SK-N-SH (cell line): Measurements from ENCODE around the gene ARHGEF26. TPM values are rescaled to one million over a fixed set of nuclear protein-coding genes. Genes with fewer than 3 reads are reported as not detected.

Experiments used
- CTCF ChIA-PET: fragments of 300-600, 350-600 bp; formaldehyde crosslinking; extraction: SDS; loops from one replicate; lab custom pipeline; 2021; lab: Yijun Ruan, JAX
- POLR2A ChIA-PET: fragments of 350-600 bp; sonication (Branson Sonifier 250); formaldehyde crosslinking; extraction: SDS; loops from one replicate; lab custom pipeline; 2020; ENCODE audit warnings: antibody characterized with exemption, inconsistent platforms; lab: Yijun Ruan, JAX
- DNase-seq: peaks from one replicate; pipeline ENCODE4 v3.0.0; 2012
- H2AFZ ChIP-seq: fragments of 200-600 bp; sonication (generic); 2 replicates; pipeline ENCODE4 v1.8.1; 2016; ENCODE audit warnings: antibody characterized with exemption, mild to moderate bottlenecking, low read depth
- H3F3A ChIP-seq: fragments of 200-600 bp; sonication (generic); replicated peaks from 2 replicates; pipeline ENCODE3; 2016; ENCODE audit warnings: antibody characterized with exemption, mild to moderate bottlenecking; ENCODE audit not compliant: insufficient read depth
- H3K27ac ChIP-seq, 2 experiments: fragments of 200-500 bp in 1 of 2; fragments of 200-600 bp in 1 of 2; sonication (Bioruptor generic) in 1 of 2; sonication (generic), shearing (Covaris generic) in 1 of 2; 2 replicates each; pipeline versions ENCODE4 v1.5.1 to v1.6.1; 2014 to 2016; ENCODE audit warnings: low read depth in 2 of 2, inconsistent platforms in 1 of 2, low read length in 1 of 2, mild to moderate bottlenecking in 1 of 2, mixed read lengths in 1 of 2
- H3K27me3 ChIP-seq: fragments of 200-600 bp; sonication (generic), shearing (Covaris generic); 2 replicates; pipeline ENCODE4 v1.6.1; 2016; ENCODE audit warnings: mixed run types; ENCODE audit not compliant: insufficient read depth
- H3K36me3 ChIP-seq, 2 experiments: fragments of 200-500 bp in 1 of 2; fragments of 200-600 bp in 1 of 2; sonication (Bioruptor generic) in 1 of 2; sonication (generic) in 1 of 2; replicated peaks in 1 of 2; 2 replicates each; pipeline versions ENCODE3 to v1.5.1; 2014 to 2016; ENCODE audit warnings: low read length in 1 of 2, mild to moderate bottlenecking in 1 of 2; ENCODE audit not compliant: insufficient read depth in 2 of 2, control insufficient read depth in 1 of 2
- H3K4me1 ChIP-seq, 2 experiments: fragments of 200-500 bp in 1 of 2; fragments of 200-600 bp in 1 of 2; sonication (Bioruptor generic) in 1 of 2; sonication (generic), shearing (Covaris generic) in 1 of 2; 2 replicates each; pipeline versions ENCODE4 v1.5.1 to v1.6.1; 2014 to 2016; ENCODE audit warnings: low read depth in 1 of 2, low read length in 1 of 2, mixed run types in 1 of 2; ENCODE audit not compliant: insufficient read depth in 2 of 2, control insufficient read depth in 1 of 2
- H3K4me2 ChIP-seq: fragments of 200-600 bp; sonication (generic), shearing (Covaris generic); 2 replicates; pipeline ENCODE4 v1.6.1; 2017; ENCODE audit warnings: mixed run types
- H3K4me3 ChIP-seq, 2 experiments: fragments of 200-500 bp in 1 of 2; fragments of 200-600 bp in 1 of 2; sonication (Bioruptor generic) in 1 of 2; sonication (generic), shearing (Covaris generic) in 1 of 2; 2 replicates each; pipeline versions ENCODE4 v1.5.1 to v1.8.1; 2014 to 2016; ENCODE audit warnings: low read depth in 2 of 2, inconsistent platforms in 1 of 2, low read length in 1 of 2, mild to moderate bottlenecking in 1 of 2, mixed read lengths in 1 of 2, moderate library complexity in 1 of 2
- H3K79me2 ChIP-seq: fragments of 200-600 bp; sonication (generic); 2 replicates; pipeline ENCODE4 v1.8.1; 2017; ENCODE audit warnings: mild to moderate bottlenecking; ENCODE audit not compliant: insufficient read depth
- H3K9ac ChIP-seq: fragments of 200-600 bp; sonication (generic); 2 replicates; pipeline ENCODE4 v1.6.1; 2017; ENCODE audit warnings: mixed run types
- H3K9me2 ChIP-seq: fragments of 200-600 bp; sonication (generic); 2 replicates; pipeline ENCODE4 v1.6.1; 2017; ENCODE audit warnings: mixed run types
- H3K9me3 ChIP-seq: fragments of 200-600 bp; sonication (generic); 2 replicates; pipeline ENCODE4 v1.6.1; 2017; ENCODE audit warnings: mixed run types, mild to moderate bottlenecking, moderate library complexity
- H4K20me1 ChIP-seq: fragments of 200-600 bp; sonication (generic); 2 replicates; pipeline ENCODE4 v1.6.1; 2017; ENCODE audit warnings: mild to moderate bottlenecking, mixed run types; ENCODE audit not compliant: insufficient read depth
- EZH2phosphoT487 ChIP-seq: fragments of 200-600 bp; sonication (generic); IDR thresholded peaks from 2 replicates; pipeline ENCODE4 v1.6.1; 2017; ENCODE audit warnings: low read depth, mixed run types, mild to moderate bottlenecking, antibody characterized with exemption, moderate library complexity, borderline replicate concordance
- FOSL2 ChIP-seq: IDR thresholded peaks from 2 replicates; pipeline ENCODE4 v1.4.0; 2012; ENCODE audit warnings: low read depth, mild to moderate bottlenecking, moderate library complexity, borderline replicate concordance
- FOXJ3 ChIP-seq: sonication (generic); formaldehyde crosslinking; IDR thresholded peaks from 2 replicates; pipeline ENCODE4 v1.5.1; 2020; ENCODE audit warnings: mild to moderate bottlenecking, missing genetic modification reagents
- FOXM1 ChIP-seq: IDR thresholded peaks from 2 replicates; pipeline ENCODE4 v1.4.0; 2012; ENCODE audit warnings: low read depth, mild to moderate bottlenecking
- GATA2 ChIP-seq: sonication (generic); formaldehyde crosslinking; IDR thresholded peaks from 2 replicates; pipeline ENCODE4 v1.5.0; 2020; ENCODE audit warnings: mild to moderate bottlenecking, missing genetic modification reagents
- JUND ChIP-seq: IDR thresholded peaks from 2 replicates; pipeline ENCODE4 v1.4.0; 2012
- MAX ChIP-seq: IDR thresholded peaks from 2 replicates; pipeline ENCODE4 v1.4.0; 2012; ENCODE audit warnings: low read depth
- NRF1 ChIP-seq: IDR thresholded peaks from 2 replicates; pipeline ENCODE4 v1.6.1; 2012; ENCODE audit warnings: low read depth, mild to moderate bottlenecking, low read length
- PBX3 ChIP-seq: IDR thresholded peaks from 2 replicates; pipeline ENCODE4; 2012
- POLR2AphosphoS5 ChIP-seq: IDR thresholded peaks from 2 replicates; pipeline ENCODE4 v1.6.1; 2012; ENCODE audit warnings: low read depth, low read length
- RAD21 ChIP-seq: IDR thresholded peaks from 2 replicates; pipeline ENCODE4 v1.6.1; 2012; ENCODE audit warnings: mild to moderate bottlenecking, low read length
- REST ChIP-seq: IDR thresholded peaks from 2 replicates; pipeline ENCODE4 v1.6.1; 2012; ENCODE audit warnings: mild to moderate bottlenecking, low read depth, low read length, moderate library complexity
- SMC3 ChIP-seq: IDR thresholded peaks from 2 replicates; pipeline ENCODE4 v1.6.1; 2012; ENCODE audit warnings: low read depth, low read length, improper control_type of control experiment
- TAF1 ChIP-seq: IDR thresholded peaks from 2 replicates; pipeline ENCODE4 v1.6.1; 2012; ENCODE audit warnings: low read depth, mild to moderate bottlenecking, low read length, moderate library complexity, borderline replicate concordance
- USF1 ChIP-seq: IDR thresholded peaks from 2 replicates; pipeline ENCODE4 v1.4.0; 2012; ENCODE audit warnings: low read depth, borderline replicate concordance
- USF2 ChIP-seq: fragments of 150-350 bp; IDR thresholded peaks from 2 replicates; pipeline ENCODE4 v1.6.1; 2017; ENCODE audit warnings: antibody characterized with exemption, low read length, low read depth, borderline replicate concordance
- YY1 ChIP-seq: IDR thresholded peaks from 2 replicates; pipeline ENCODE4 v1.4.0; 2012; ENCODE audit warnings: low read depth, mild to moderate bottlenecking
- WGBS: methylation state at CpG from one replicate; pipeline ENCODE4 v1.1.6; 2017; ENCODE audit warnings: low lambda C conversion rate; 5-methylcytosine and 5-hydroxymethylcytosine counted together
- polyA plus RNA-seq, 3 experiments: library from polyadenylated mRNA; depleted of rRNA; stranded (reverse); fragments of >200 nt; gene quantifications; 2 replicates each; pipeline ENCODE4 v1.2.3, GENCODE V29; 2012

The ARHGEF26 gene
- polyA plus RNA-seq, 1 of the 3 experiments (the other 2 are of a cell fraction), result 1.2 TPM

GRCh38 chr3:154242766-154243165, 121.6 kb downstream of the ARHGEF26 start (continued):
- TF ChIP-seq NRF1 (no peak), YY1 (no peak), PBX3 (no peak), MAX (no peak), EZH2phosphoT487 (no peak), USF1 (no peak), SMC3 (no peak), POLR2AphosphoS5 (no peak), TAF1 (no peak)

GRCh38 chr3:154243353-154243752, 122.2 kb downstream of the ARHGEF26 start:
- peak; percentile 8; the same call in 1 of the 2 replicates for TF ChIP-seq FOSL2
- no peak for TF ChIP-seq NRF1
- TF ChIP-seq, all 33 proteins: peak for 1
- H3F3A ChIP-seq, result peaks cover 9% of the 10 kb centered on the region
- H3K4me1 ChIP-seq, result peaks cover 7 to 10% of the 10 kb centered on the region in 2 experiments; a peak in 3 of 4 replicates
- 69% methylated on average over 2 of the region's 2 CpGs for WGBS
- H2AFZ ChIP-seq, result peak overlapping the region; percentile 48; the same call in 1 of the 2 replicates
- no peak overlapping the region for H3K4me3 ChIP-seq
- H3K27me3 ChIP-seq, result no peaks in the 10 kb centered on the region
- H3K27ac ChIP-seq, result peak overlapping the region in 1 of 2 experiments; percentile 66; a peak in 2 of 4 replicates
- peaks cover 0 to 2% of the 10 kb centered on the region in 2 experiments for H3K36me3 ChIP-seq
- POLR2A ChIA-PET, result no interaction called here
- no peak overlapping the region for H3K9ac ChIP-seq
- no peak overlapping the region; the same call in 1 of the 2 replicates for H3K4me2 ChIP-seq
- CTCF ChIA-PET, result interaction anchor here (0.6 kb wide), 1 partner anchor 27 kb away, joined by 3 read pairs; no protein-coding TSS in a partner anchor
- H3K79me2 ChIP-seq, result no peaks in the 10 kb centered on the region
- H3K9me3 ChIP-seq, result no peaks in the 10 kb centered on the region
- H3K9me2 ChIP-seq, result no peaks in the 10 kb centered on the region
- no peak for DNase-seq
- no peaks in the 10 kb centered on the region for H4K20me1 ChIP-seq

GRCh38 chr3:154244644-154245043, 123.5 kb downstream of the ARHGEF26 start:
- no peaks in the 10 kb centered on the region for H4K20me1 ChIP-seq
- no peak overlapping the region; a peak in 1 of 4 replicates for H3K27ac ChIP-seq
- H3K4me1 ChIP-seq, result peaks cover 7 to 10% of the 10 kb centered on the region in 2 experiments; a peak in 3 of 4 replicates
- no peak overlapping the region for H3K4me2 ChIP-seq
- H3K9me3 ChIP-seq, result no peaks in the 10 kb centered on the region
- 70% methylated on average over 2 of the region's 2 CpGs for WGBS
- CTCF ChIA-PET, result interaction anchor here (1.3 to 1.4 kb wide), 2 partner anchors 8 to 9 kb away, joined by 3 to 4 read pairs; no protein-coding TSS in a partner anchor
- H3K79me2 ChIP-seq, result no peaks in the 10 kb centered on the region
- no peaks in the 10 kb centered on the region for H3K9me2 ChIP-seq
- H3K36me3 ChIP-seq, result peaks cover 0 to 6% of the 10 kb centered on the region in 2 experiments
- no peak overlapping the region for H3K9ac ChIP-seq
- H2AFZ ChIP-seq, result no peak overlapping the region
- peaks cover 9% of the 10 kb centered on the region for H3F3A ChIP-seq
- POLR2A ChIA-PET, result no interaction called here
- DNase-seq, result no peak
- H3K27me3 ChIP-seq, result no peaks in the 10 kb centered on the region
- H3K4me3 ChIP-seq, result no peak overlapping the region
- TF ChIP-seq POLR2AphosphoS5 (no peak), NRF1 (no peak), REST (no peak), JUND (no peak), RAD21 (no peak), FOXM1 (no peak), GATA2 (no peak), USF2 (no peak), FOXJ3 (no peak)
